HG03159 (cell line): ENCODE measurements around the gene PATJ.

ENCODE experiments used
- ATAC-seq: cut with Tn5 transposase; IDR thresholded peaks from one replicate; pipeline ENCODE4 v1.9.1; 2021; ENCODE audit warnings: mild to moderate bottlenecking, moderate library complexity; ENCODE audit not compliant: unreplicated experiment

The PATJ gene

DNA sequence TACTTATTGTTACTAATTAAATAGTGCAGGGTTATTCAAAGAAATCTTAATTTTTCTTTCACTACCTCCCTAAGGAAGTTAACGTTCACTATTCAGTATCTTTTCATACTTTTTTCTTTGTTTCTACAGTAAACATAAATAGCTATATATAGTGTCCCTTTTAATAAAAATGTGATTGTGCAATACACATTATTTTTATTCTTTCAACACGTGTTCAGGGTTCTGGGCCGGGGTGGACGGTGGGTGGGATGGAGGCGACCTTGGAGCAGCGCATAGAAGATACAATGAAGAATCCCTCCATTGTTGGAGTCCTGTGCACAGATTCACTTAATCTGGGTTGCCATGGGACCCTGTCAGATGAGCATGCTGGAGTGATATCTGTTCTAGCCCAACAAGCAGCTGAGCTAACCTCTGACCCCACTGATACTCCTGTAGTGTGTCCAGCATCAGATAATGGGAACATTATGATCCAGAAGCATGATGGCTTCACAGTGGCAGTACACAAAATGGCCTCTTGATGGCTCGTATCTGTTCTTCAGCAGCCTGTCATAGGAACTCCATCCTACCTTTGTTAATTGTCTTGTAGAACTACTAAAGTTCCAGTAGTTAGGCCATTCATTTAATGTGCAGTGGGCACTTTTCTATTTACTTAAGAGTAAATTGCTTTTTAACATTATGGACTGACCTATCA lies 296.5 kb downstream of the PATJ start:
- no peak for ATAC-seq

DNA sequence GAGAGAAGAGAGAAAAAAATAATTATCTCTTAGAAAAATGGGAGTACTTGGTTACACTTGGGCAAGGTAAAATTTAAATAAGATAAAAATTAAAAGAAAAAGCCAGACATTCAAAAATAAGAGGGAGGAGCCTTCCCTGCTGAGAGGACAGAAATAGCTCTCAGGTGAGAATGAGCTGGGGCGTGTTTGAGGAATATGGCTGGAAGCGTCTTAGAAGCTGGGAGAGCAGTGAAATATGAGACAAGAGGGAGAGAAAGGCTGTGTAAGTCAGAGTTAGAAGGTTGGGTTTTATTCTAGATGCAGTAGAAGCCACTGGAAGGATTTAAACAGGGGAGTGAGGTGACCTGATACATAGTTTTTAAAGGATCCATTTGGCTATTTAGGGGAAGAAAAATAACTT lies 298.2 kb downstream of the PATJ start:
- ATAC-seq: no peak

DNA sequence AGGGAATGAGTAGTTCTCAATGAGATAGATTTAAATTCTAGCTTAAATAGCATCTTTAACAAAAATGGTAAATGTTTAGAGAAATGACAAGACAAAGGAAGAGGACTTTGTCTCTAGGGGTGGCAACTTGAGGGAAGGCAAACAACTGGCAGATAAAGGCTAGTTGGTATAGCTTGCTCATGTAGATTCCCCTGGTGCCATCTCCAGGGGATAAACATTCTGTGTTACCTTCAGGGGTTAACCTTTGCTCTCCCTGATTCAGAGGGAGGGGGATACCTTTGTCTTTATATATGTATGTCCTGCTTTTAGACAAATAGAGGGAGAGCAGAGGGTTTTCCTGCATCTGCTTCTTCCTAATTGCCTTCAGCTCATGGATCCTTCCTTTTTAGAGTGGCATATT lies 298.7 kb downstream of the PATJ start:
- ATAC-seq: no peak

DNA sequence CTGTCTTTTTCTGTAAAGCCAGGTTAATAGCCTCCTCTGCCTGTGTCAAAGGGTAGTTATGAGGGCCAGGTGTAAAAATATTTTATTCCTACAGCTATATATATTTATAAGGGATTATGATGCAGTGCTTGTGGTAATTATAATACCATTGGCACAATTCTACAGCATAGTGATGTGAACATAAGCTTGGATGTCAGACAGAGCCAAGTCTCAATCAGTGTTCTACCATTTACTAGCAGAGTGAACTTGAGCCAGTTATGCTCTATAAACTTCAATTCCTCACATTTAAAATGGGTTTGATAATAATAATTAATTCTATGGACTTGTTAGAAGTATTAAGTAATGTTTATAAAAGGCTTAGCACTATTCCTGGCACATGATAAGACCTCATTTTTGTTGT lies 300.9 kb downstream of the PATJ start:
- ATAC-seq: no peak

DNA sequence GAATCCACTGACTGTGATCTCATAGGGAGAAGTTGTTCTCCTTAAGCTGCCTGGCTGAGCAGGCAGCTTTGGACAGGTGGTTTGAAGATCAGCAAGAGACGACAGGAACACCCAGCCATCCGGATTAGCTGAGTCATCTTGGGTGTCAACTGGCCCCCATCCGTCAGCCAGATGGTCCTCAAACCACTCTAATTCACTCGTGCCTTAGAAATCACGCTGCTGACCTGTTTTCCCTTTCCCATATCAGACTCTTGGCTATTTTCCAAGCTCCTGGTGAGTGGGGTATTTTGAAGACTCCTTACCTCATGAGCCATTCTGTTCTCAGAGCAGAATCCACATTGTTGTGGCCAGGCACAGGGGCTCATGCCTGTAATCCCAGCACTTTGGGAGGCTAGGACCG lies 303.3 kb downstream of the PATJ start:
- no peak for ATAC-seq

DNA sequence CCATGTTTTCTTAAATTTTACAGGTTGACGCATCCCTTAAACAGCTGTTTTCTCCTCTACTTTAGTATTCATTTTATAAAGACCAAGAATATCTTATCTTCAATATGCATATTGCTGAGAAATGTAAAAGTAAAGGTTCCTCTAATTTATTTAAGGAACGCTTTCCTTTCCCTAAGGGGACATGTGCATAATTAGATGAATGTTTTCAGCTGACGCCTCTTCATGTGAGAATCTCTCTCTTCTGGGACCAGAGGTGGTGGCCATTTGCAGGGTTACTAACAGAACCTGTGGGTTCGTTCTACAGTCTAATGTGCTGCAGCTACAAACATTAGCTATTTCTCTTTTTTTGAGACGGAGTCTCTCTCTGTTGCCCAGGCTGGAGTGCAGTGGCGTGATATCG lies 304.6 kb downstream of the PATJ start:
- ATAC-seq: no peak

DNA sequence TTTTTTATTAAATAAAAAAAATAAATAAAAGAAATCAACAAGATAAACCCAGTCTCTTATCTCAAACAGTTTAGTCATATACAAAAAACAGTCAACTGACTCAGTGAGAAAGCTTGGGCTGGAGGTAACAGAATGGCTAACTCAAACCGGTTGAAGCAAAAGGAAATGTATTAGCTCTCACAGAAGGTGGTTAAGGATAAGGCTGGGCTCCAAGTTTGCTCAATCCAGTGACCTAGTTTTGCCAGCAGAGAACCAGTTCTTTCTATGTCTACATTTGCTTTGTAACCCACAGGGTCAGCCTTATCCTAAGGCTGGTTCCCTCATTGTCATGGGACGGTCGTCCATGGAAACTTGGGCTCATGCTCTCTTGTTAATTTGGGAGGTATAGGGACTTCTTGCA lies 307.9 kb downstream of the PATJ start:
- no peak for ATAC-seq

DNA sequence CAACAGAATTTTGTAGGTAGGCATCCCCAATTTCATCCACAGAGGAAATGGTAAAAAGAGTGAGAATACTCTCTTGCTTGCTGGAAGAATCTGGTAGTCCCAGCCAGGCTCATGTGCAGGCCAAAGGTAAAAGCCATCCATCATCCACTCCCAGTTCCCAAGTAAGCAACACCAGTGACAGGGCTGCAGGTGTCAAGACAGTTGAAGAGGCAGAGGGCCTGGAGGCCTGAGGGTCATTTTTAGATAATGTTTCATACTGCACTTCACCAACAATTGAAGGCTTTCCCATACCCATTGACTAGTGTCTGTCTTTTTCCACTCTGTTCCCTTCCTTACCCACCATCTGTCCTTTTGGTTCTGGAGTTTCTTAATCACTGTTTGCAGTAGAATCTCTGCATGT lies 310.7 kb downstream of the PATJ start:
- ATAC-seq: no peak

DNA sequence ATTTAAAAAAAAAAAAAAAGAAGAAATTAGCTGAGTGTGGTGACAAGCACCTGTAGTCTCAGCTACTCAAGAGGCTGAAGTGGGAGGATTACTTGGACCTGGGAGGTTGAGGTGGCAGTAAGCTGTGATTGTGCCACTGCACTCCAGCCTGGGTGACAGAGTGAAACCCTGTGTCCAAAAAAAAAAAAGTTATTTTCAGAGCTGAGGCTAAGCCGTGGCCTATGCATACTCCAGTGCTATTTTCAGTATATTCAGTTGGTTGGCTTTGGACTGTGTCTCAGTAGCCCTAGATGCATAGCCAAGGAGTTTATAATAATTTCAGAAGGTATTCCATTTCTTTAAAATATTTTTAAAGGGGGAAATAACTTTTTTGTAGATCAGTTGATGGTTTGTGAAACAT lies 311.9 kb downstream of the PATJ start:
- no peak for ATAC-seq

DNA sequence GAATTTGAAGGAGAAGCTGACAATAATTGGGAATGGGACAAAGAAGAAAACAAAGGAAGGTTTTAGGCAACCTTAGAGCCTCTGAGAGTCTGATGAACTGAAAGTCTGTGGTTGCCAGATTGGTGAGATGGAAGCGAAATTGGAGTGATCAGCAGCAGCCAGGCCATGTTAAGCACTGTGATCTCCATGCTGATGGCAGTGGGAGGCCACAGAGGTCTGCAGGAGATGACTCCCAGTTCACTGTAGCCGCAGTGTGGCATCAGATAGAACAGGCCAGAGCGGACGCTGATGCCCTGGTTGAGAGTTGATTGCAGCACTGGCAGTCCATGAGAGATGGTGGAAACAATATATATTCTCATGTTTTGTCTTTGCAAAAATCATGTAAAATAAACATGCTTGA lies 314.9 kb downstream of the PATJ start:
- ATAC-seq: no peak

DNA sequence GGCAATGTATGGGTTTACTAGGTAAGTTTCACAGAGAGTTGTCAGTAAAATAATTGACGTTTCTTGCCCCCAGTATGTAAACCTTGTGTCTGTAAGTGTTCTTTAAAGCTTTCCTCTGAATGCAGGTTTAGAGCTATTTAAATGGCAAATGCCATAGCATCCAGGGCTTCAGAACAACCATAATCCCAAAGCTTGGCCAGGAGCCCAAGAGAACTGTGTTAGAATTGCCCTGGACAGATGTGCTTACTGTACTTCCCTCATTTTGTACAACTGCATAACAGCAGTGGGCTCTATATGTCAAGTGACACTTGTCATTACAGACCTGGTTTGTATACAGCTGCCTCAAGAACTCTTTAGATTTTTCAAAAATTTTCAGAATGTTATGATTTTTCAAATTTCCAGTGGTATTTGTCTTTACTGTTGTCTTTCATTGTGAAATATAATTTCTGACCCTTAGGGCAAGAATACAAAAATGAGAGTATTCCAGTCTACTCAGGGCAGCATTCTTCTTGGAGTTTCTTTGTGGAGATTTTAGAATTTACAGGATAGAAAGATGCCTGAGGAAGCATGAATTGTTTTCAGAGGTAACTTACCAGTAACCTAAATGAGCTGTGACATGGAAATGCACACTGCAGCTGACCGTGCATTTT lies 315.5 kb downstream of the PATJ start:
- no peak for ATAC-seq

DNA sequence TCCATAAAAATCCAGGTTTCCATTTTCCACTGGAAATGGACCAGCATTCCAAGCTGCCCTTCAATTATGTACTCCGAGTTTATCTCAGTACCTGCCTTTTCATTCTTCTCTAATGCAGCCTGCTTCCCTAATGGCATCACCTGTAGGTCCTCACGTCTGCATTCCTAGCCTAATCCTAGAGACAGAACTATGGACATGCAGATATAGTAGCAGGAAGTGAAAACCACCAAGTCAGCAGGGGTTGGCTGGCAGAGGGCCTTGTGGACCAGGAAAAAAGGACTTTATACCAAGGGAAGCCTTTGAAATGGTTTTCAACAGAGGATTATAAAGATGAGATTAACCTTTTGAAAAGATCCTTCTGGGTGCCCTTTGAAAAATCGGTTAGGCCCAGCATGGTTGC lies 316.7 kb downstream of the PATJ start:
- ATAC-seq: no peak

DNA sequence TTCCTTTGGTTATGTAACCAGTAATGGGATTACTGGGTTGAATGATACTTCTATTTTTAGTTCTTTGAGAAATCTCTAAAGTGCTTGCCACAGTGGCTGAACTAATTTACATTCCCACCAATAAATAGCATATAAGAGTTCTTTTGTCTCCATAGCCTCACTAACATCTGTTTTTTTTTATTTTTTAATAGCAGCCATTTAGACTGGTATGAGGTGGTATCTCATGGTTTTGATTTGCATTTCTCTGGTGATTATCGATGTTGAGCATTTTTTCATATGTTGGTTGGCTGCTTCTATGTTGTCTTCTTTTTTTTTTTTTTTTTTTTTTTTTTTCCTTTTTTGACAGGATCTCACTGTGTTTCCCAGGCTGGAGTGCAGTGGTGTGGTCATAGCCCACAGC lies 319.8 kb downstream of the PATJ start:
- ATAC-seq: no peak

DNA sequence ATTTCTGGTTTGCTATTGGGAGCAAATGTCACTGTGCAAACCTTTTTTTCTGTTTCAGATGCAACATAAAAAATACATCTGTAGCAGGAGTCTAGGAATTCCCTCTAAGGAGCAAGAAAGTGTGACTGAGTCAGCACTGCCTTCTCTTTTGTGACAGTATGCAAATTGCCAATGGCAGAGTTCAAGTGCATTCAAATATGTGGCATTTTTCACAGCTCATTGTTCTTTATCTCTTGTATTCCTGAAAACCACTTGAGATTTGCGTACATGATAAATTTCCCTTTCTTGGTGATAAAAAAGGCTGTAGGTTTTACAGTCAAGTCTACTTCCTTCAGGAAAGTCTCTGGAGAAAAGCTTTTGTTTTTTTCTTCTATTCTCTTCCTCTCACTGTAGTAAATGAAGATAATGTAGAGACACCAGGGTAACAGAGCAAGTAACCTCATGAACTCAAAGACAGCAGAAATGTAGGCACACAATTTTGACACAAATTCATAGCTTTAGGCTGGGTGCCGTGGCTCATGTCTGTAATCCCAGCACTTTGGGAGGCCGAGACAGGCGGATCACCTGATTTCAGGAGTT lies 322.6 kb downstream of the PATJ start:
- no peak for ATAC-seq

DNA sequence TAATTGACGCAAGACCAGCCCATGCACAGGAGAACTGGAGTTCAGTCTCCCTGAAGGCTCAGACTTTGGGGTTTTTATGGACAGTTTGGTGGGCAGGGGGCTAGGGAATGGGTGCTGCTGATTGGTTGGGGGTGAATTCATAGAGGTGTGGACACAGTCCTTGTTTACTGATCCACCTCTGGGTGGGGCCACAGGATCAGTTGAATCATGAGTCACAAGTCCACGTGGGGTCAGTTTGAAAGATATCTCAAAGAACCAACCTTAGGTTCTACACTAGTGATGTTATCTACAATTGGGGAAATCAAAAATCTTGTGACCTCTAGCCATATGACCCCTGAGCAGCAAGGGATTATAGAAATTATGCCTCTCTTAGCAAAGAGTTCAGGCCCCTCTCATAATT lies 324.4 kb downstream of the PATJ start:
- no peak for ATAC-seq

DNA sequence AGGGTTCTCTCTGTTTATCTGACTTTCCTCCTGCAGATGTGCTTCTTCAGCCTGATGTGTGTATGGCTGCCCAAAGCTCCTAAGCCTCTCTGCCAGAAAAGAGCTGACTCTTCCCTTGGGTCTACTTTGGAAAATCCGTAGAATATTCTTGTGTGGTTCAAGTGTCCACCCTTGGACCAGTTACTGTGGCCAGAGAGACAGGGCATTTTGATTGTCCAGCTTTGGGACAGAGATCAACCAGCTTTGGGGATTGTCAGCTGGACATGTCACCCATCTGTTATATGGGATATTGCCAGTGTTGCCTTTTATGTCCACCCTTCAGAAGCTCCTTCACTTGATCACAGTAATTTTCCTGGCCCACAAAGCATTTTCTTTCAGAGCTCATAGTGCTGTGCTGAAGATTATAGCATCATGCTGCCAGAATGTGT lies 326.1 kb downstream of the PATJ start:
- ATAC-seq: no peak

DNA sequence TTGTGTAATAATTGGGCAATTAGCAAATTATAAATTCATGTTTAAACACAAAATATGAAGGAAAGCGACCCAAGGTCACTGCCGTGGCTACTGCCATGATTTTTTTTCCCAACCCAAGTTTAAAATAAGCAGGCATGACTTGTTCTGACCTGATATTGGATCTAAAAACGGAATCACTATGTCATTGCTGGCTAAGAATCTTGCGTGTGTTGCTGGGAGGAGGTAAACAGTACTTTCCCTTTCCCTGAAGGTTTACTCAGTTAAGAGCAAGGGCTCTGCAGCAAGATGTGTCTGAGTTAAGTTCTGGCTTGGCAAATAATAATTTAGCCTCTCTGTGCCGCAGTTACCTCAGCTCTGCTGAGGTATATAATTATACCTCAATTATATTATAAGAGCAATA lies 326.7 kb downstream of the PATJ start:
- ATAC-seq: no peak

DNA sequence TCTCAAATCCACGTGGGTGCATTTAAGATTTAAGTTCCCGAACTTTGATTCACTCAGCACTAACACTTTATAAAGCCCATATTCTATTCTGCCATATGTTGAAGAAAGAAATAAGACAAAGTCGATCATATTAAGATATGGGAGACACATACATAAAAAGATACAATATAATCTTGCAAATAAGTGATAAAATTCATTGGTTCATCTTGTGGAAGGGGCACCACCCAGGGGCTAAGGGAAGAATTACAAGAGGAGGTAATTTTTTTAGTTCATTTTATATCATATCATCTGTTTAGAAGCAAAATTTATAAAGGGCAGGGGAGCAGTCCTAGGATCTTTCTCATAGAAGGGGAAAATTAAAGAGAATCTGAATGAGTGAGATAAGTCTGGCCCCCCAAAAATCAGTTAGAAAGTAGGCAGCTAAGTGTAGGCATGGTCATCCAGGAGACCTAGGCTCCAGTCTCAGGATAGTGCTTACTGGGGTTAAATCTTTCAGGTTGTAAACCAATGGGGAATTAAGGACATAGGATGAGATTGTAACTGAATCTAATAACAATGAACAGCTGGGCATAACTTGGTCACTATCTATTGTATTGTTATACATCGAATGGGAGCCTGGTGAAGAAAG lies 328.2 kb downstream of the PATJ start:
- no peak for ATAC-seq

DNA sequence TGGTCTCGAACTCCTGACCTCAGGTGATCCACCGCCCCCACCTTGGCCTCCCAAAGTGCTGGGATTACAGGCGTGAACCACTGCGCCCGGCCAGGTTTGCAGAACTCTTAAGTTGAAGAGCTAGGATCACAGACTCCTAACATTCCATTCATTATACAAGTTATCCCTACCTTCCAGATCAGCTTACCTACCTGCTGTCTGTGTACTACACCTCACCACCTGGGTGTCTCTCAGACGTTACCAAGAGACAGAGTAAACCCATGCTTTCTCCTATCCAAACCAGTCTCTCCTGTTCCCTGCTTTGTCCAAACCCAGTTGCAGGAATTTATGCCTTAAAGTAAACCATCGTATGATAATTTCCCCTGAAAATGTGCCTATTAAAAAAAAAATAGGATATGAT lies 329.4 kb downstream of the PATJ start:
- no peak for ATAC-seq

DNA sequence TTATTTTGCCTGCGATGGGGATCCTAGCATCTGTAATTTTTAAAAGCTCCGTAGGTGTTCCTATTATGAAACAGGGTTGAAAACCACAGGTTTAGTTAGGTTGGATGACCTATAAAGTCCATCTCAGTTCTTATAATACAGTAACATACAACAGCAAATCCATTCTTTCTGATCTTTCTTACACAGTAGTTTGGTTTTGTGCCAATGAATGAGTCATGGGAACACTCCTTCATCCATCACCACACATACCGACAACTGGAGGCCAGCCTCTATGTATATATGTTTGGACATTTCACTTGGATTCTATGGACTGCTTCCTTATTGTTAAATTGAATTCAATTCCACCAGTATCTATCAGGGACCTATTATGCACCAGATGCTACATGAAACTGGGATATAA lies 334.0 kb downstream of the PATJ start:
- ATAC-seq: no peak

DNA sequence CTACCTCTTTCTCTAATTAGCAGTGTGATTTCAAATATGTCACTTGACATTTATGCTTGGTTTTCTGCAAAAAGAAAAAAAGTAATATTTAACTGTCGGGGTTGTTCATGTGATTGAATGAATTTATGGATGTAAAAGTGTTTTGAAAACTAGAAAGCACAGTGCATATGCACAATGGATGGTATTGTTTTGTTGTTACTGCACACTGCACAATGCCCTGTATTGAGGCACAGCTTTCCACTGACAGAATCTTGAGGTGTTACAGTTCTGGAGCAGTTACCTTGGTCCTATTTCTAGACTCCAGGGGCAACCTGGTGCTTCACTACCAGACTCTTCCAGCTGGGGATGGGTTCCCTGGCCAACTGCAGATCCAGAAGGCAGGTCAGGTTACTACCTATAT lies 335.5 kb downstream of the PATJ start:
- no peak for ATAC-seq
